HG02571 (cell line): Measurements from ENCODE around the gene ZNF839.
"Not testable (repeated sequence)": the region's sequence is repeated elsewhere in the genome, so short reads cannot be mapped to it uniquely, and the experiment has no call there.

ENCODE experiments used
- ATAC-seq: cut with Tn5 transposase; IDR thresholded peaks from one replicate; pipeline ENCODE4 v1.9.1; 2021; ENCODE audit warnings: mild to moderate bottlenecking, moderate library complexity; ENCODE audit not compliant: unreplicated experiment

The ZNF839 gene

DNA sequence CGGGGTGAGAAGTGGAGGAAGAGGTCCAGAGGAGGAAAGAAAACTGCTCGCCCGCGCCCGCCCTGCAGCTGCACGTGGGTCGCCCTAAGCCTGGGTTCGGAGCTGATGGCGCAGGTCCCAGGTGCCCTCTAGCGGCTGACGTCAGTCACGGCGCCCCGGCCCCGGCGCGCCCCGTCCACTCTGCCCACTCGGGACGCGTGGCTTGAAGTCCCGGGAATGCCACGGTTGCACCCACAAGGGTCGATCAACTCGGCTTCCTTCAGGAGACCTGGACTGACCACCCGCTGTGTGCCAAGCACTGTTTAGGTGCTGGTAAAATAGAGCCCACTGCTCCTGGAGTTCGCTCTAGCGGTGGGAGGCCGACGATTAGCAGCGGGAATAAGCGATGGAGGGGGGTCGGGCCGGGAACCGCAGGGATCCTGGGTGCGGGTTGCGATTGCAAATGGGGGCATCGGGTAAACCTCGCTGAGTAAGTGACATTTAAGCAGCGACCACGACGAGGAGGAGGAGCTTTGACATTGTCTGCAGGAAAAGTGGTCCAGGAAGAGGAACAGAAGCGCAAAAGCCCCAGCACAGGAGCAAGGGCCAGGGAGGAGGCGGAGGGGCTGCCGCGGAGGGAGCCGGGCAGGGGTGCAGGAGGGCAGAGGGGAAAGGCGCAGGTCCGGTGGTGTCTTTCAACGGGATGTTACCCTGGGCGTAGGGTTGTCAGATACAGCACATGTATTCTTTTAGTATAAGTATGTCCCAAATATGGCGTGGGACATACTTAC is 5.1 kb upstream of the ZNF839 start:
- ATAC-seq, result peak; percentile 45

- no peak for ATAC-seq
Observed at GRCh38 chr14:102315121-102315520, 4.4 kb upstream of the ZNF839 start.

DNA sequence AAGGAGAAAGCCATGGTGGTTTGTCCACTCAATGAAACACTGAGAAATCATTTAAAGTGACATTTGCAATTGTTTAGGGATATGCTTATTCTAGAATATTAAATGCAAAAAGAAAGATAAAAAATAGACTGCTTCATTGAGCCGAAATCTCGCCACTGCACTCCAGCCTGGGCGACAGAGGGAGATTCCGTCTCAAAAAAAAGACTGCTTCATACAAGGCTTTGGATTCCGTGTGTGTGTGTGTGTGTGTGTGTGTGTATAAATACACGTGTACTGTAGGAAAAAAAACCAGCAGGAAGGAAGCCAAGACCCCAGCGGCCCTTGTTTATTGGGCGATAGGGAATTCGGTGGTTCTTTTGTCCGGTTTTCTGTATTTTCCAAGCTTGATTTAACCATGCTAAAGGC is 3.2 kb upstream of the ZNF839 start:
- no peak for ATAC-seq

DNA sequence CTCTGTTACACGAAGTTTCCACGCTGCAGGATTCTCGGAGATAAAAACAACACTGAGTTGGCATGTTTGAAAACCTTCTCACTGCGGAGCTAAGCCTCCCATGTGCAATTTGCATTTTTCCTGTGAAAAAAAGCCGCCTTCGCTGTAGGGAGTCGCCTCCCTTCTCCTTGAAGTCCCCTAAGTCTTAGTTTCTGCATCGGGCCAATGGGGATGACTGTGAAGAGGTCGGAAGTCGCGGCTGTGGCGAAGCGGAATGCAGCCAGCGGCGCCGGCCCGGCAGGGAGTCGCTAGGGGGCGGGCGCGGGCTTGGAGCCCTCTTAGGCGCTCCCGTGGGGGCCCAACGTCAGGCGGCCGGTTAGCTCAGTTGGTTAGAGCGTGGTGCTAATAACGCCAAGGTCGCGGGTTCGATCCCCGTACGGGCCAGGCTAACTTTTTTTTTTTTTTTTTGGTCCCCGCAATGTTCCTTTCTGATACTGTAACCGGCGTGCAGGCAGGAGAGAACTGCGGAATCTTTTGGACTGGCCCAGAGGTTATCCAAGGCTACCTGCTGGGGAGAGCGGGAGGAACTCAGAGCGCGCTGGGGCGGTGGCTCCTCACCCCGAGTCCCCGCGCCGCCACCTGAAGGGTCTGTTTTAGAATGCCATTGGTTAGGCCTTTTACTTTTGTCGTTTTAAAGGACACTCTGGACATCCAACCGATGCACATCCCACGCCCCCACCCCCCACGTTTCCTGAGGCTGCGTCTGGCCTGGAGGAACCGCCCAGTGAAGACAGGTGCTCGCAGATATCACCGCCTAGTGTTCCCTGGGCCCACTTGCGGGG is 2.6 kb upstream of the ZNF839 start:
- ATAC-seq, result peak; percentile 57

DNA sequence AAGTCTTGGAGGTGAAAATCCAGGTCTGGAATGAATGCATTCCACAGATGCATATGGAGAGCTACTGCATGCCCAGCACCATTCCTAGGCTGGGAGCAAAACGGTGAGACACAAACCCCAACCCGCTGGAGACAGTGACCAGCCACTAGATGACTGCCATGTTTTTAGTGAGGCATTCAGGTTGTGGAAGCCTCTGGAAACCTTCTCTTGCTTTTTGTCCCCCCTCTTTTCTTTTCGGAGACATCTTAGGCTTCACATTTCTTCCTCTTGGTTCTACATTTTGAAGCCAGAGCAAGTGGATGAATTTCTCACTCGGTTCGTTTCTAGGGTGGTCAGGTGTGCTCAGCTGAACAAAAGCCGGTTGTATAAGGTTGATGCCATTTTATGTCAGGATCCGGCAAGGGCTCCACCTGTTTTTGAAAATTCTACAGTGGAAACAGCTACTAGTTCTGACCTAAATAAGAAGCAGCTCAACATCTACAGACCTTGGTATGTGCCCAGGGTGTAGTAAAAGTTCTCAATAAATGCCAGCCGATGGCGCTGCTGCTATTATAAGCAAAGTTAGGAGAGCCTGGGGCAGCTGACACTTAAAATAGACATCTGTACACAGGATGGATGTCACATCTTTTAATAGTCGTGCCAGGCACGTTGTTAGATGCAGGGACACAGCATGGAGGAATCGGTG is 1.8 kb upstream of the ZNF839 start:
- ATAC-seq, result no peak

- ATAC-seq, result no peak
Observed at GRCh38 chr14:102318781-102319276, 717 bp upstream of the ZNF839 start.

DNA sequence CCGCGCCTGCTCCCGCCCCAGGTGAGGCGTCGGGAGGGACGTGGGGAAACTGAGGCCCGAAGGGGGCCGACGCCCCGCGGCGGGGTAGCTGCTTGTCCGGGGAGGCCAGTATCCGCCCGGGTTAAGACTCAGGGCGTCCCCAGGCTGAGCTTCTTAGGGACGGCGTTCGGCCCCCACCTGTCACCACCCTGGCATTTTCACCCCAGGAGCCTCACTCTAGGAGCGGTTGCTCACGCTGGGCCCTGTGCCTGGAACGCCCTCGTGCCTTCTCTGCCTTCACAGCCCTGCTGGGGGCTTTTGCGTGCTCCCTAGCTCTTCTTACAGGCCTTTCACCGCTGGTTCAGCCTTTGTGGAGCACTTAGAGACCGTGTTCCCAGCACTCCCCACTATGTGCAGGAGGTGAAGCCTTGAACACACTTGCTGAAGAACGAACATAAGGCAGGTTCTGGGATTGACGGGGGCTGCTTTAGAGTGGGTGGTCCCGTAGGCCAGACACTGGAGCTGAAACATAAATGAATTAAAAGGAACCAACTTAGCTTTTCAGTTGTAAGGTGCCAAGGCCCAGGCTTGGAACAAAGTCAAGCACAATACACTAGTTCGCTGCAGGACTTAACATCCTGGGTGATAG is 601 bp downstream of the ZNF839 start:
- peak; percentile 26 for ATAC-seq

DNA sequence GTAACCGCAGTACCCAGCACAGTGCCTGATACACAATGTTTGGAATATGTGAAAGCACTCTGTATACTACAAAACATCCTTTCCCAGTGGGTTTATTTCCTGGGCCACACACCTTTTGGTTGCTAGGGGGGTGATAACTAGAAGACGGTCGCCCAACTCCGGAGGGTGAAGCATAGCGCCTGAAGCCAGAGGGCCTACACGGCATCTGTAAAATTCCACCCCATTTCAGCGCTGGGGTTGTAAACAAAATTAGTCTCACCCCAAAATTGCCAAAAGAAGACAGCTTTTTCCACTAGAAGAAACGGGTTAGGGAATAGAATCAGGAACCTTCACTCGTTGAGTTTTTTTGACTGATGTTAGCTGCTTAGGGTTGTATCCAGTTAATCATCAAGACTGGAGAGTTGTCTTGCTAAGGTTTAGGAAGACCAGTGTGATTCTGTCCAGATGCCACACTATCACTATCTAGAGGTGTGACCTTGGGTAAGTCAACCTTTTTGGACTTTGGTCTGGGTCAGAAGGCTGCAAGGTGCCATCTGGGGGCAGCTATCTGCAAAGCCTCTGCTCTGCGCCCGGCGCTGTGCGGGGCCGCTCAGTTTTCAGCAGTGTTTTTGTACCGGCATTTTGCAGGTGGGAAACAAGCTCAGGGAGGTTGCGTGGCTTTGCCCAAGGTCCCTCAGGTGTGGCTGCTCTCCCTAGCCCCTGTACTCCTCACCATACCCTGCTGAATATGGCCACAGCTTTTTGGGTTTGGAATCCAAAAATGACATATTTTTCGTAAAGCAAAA is 1.3 kb downstream of the ZNF839 start:
- ATAC-seq, result no peak

- no peak for ATAC-seq
Observed at GRCh38 chr14:102321456-102322422, 2.2 kb downstream of the ZNF839 start.

GRCh38 chr14:102323102-102323501 is 3.6 kb downstream of the ZNF839 start:
- no peak for ATAC-seq

GRCh38 chr14:102325791-102326345 is 6.3 kb downstream of the ZNF839 start:
- no peak for ATAC-seq

DNA sequence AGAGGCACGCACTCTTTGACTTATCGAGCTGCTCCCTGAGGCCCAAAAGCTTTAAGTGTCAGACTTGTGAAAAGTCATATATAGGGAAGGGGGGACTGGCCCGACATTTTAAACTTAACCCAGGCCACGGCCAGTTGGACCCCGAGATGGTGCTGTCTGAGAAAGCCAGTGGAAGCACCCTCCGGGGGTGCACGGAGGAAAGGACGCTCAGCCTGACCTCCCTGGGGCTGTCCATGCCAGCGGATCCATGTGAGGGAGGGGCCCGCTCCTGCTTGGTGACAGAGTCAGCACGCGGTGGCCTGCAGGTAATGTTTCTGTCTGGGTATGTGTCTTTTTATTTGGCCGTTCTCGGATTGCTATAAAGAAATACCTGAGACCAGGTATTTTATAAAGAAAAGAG is 7.0 kb downstream of the ZNF839 start:
- ATAC-seq, result no peak

DNA sequence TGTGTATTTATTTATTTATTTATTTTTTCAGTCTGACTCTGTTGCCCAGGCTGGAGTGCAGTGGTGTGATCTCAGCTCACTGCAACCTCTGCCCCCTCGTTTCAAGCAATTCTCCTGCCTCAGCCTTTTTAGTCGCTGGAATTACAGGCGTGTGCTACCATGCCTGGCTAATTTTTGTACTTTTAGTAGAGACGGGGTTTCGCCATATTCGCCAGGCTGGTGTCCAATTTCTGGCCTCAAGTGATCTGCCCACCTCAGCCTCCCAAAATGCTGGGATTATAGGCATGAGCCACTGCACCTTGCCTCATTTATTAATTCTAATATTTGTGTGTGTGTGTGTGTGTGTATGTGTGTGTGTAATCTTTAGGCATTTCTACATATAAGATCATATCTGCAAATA is 9.8 kb downstream of the ZNF839 start:
- ATAC-seq, result not testable (repeated sequence)

GRCh38 chr14:102330806-102331205 is 11.3 kb downstream of the ZNF839 start:
- ATAC-seq, result no peak

- no peak for ATAC-seq
Observed at GRCh38 chr14:102333390-102333789, 13.8 kb downstream of the ZNF839 start.

DNA sequence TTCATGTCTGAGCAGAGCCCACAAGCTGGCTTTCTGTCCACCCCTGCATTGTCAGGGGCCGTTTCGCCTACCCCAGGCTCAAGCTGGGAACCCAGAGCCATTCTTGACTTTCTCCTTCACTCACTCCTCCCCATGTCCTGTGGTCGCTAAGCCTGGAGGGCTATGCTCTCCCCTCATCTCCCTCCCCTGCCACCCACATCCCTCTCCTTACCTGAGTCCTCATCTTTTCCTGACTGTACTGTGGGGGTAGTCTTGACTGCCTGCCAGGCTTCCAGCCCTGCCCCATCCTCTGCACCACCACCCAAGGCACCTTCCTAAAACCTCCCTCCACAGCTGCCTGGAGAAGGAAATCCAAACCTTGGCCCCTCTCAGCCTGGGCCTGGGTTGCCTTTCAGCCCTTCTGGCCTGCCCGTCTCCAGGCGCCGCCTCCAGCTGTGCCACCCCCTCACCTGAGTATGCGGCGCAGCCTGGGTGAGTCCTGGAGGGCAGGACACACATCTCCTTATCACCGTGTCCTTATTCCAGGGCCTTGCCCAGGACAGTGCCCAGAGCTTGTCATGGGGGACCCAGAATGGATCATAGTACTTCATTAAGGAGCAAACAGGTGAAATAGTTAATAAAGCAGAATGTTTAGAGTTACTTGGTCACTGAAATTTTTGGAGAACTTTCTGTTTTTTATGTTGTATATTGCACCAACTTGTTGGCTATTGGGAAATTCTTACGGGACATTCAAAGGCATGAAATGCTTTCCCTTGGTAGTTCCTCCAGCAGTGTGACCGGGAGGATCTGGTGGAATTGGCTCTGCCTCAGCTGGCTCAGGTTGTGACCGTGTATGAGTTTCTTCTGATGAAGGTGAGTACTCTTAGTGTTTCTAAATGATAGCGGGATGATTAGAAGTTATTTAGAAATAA is 14.5 kb downstream of the ZNF839 start:
- ATAC-seq, result no peak

DNA sequence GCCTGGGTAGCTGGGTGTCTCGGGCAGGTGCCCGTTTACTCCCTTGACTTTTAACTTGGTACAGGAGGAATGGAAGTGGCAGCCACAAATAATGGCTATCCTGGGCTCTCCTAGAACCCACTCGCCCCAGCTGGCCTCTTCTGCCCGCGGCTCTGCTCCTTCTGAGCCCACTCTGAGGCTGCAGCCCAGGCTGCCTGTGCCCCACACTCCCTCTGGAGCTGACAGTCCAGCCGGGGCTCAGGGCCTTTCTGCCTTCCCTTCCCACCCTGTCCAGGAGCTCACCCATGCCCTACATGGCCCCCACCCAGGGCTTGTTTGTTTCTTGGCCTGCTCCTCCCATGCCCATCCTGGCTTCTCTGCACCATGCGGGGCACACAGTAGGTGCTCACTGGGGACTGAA is 15.6 kb downstream of the ZNF839 start:
- no peak for ATAC-seq

DNA sequence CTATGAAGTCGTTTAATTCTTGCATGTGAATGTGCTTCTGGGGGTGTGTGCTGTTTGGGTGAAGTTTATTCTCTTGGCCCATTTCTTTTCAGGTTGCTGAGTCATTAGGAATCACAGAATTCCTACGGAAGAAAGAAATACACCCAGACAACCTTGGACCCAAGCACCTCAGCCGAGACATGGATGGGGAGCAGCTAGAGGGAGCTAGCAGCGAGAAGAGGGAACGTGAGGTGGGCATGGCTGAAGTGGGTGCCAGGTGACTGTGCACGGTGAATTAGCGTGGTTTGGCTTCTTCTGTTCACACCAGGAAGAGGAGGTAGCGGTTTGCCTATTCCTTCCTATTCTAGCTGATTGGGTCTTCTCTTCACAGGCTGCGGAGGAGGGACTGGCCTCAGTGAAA is 19.2 kb downstream of the ZNF839 start:
- no peak for ATAC-seq
